D721Med (cell line): ENCODE results near the gene ATP8B1.

Experiments
- DNase-seq: peaks from one replicate; pipeline ENCODE4 v3.0.0; 2011; ENCODE audit warnings: low spot score; ENCODE audit not compliant: insufficient read length
- FAIRE-seq: peaks from 2 replicates; lab custom pipeline; 2011; peaks lifted over from hg19 to GRCh38; lab: Jason Lieb, UNC
- CTCF ChIP-seq: IDR thresholded peaks from 2 replicates; pipeline ENCODE4 v1.5.1; 2012; ENCODE audit warnings: mild to moderate bottlenecking, control low read depth; ENCODE audit not compliant: insufficient read depth; ENCODE audit errors: missing control alignments

ATP8B1 gene

GRCh38 chr18:57784034-57784800 lies 18.9 kb downstream of the ATP8B1 start:
- TF ChIP-seq CTCF, result no peak
- DNase-seq (no peak), FAIRE-seq (no peak)

GRCh38 chr18:57782049-57782448 lies 21.1 kb downstream of the ATP8B1 start:
- TF ChIP-seq CTCF, result no peak
- DNase-seq (no peak), FAIRE-seq (peak; percentile 92)

- DNase-seq (no peak), FAIRE-seq (peak; percentile 94)
- TF ChIP-seq CTCF, result no peak
Measured at GRCh38 chr18:57780706-57781347, 22.3 kb downstream of the ATP8B1 start.

- no peak for TF ChIP-seq CTCF
- DNase-seq (no peak), FAIRE-seq (no peak)
Measured at GRCh38 chr18:57780318-57780705, 22.8 kb downstream of the ATP8B1 start.

GRCh38 chr18:57776767-57777166 lies 26.3 kb downstream of the ATP8B1 start:
- no peak for TF ChIP-seq CTCF
- peak; percentile 70 for FAIRE-seq
- DNase-seq, result no peak

GRCh38 chr18:57776354-57776753 lies 26.8 kb downstream of the ATP8B1 start:
- no peak for DNase-seq
- no peak for TF ChIP-seq CTCF
- FAIRE-seq, result no peak

GRCh38 chr18:57775937-57776336 lies 27.2 kb downstream of the ATP8B1 start:
- DNase-seq, result no peak
- no peak for TF ChIP-seq CTCF
- peak; percentile 91 for FAIRE-seq
